GM15510 (cell line): ENCODE data around the gene ITIH1.

Experiments
- POLR2A ChIP-seq: IDR thresholded peaks from 3 replicates; pipeline ENCODE4 v1.6.1; 2011; ENCODE audit warnings: borderline replicate concordance; ENCODE audit not compliant: insufficient read length; ENCODE audit errors: extremely low read depth

Gene ITIH1, protein sequence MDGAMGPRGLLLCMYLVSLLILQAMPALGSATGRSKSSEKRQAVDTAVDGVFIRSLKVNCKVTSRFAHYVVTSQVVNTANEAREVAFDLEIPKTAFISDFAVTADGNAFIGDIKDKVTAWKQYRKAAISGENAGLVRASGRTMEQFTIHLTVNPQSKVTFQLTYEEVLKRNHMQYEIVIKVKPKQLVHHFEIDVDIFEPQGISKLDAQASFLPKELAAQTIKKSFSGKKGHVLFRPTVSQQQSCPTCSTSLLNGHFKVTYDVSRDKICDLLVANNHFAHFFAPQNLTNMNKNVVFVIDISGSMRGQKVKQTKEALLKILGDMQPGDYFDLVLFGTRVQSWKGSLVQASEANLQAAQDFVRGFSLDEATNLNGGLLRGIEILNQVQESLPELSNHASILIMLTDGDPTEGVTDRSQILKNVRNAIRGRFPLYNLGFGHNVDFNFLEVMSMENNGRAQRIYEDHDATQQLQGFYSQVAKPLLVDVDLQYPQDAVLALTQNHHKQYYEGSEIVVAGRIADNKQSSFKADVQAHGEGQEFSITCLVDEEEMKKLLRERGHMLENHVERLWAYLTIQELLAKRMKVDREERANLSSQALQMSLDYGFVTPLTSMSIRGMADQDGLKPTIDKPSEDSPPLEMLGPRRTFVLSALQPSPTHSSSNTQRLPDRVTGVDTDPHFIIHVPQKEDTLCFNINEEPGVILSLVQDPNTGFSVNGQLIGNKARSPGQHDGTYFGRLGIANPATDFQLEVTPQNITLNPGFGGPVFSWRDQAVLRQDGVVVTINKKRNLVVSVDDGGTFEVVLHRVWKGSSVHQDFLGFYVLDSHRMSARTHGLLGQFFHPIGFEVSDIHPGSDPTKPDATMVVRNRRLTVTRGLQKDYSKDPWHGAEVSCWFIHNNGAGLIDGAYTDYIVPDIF

GRCh38 chr3:52777127-52777958 lies at the start of gene ITIH1:
ITIH1 (plus strand) TSS chr3:52777599; CDS start chr3:52777616, 17 bp downstream.
- no peak for TF ChIP-seq POLR2A

- TF ChIP-seq POLR2A: no peak
Measured at GRCh38 chr3:52730681-52731080, 46.7 kb upstream of the ITIH1 start.

GRCh38 chr3:52731590-52731989 lies 45.8 kb upstream of the ITIH1 start:
- no peak for TF ChIP-seq POLR2A

DNA sequence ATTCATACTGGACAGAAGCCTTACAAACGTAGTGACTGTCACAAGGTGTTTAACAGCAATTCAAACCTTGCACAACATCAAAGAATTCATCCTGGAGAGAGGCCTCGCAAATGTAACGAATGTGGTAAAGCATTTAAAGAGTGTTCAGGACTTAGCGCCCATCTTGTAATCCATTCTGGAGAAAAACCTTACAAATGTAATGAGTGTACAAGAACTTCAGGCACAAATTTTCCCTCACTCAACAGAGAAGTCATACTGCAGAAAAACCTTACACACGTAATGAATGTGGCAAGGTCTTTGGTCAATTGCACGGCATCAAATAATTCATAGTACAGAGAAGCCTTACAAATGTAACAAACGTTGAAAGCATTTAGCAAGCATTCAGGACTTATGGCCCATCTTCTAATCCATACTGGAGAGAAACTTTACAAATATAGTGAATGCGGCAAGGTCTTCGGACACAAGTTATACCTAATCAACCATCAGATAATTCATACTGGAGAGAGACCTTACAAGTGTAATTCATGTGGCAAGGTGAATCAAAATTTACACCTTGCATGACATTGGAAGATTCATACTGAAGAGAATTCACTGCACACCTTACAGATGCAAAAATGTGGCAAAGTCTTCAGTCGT lies 44.0 kb upstream of the ITIH1 start:
- no peak for TF ChIP-seq POLR2A

- no peak for TF ChIP-seq POLR2A
Measured at GRCh38 chr3:52739730-52740129, 37.7 kb upstream of the ITIH1 start.

DNA sequence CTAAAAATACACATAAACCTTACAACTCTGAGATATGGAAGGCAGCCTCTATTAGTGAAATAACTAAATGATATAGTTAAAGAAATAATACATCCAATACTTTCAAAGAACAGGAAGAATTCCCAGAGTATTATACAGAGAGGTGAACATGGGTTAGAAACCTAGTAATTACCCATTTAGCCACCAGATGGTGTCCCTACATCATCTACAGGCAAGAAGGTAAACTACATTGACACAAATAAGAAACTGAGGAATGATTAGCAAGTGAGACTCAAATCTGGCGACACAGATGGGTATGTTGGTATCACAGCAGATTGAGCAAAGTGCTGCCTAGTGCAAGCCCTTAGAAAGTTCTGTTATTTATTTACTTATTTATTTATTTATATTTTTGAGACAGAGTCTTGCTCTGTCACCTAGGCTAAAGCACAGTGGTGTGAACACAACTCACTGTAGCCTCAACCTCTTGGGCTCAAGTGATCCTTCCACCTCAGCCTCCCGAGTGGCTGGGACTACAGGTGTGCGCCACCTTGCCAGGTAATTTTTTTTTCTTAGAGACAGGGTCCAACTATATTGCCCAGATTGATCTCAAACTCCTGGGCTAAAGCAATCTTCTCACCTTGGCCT lies 34.9 kb upstream of the ITIH1 start:
- no peak for TF ChIP-seq POLR2A

GRCh38 chr3:52743152-52743551 lies 34.2 kb upstream of the ITIH1 start:
- no peak for TF ChIP-seq POLR2A

- TF ChIP-seq POLR2A: no peak
Measured at GRCh38 chr3:52743721-52744120, 33.7 kb upstream of the ITIH1 start.

- TF ChIP-seq POLR2A: no peak
Measured at GRCh38 chr3:52752045-52752660, 25.2 kb upstream of the ITIH1 start.

DNA sequence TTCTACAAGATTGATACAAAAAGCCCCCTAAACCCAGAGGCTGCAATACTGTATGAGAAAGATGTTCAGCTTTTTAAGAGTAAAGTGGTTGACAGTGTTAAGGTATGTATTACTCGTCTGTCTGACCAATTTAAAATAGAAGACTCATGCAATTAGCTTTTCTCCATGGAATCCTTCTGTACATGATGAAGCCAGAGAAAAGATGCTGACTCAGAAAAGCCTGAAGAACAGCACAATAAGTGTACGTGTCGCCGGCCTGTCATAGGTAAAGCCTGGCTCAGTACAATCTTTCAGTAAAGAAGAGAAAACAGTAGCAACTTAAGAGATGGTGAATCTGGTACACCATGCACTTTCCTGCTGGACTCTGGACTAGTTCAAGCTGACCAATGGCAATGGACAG lies 23.0 kb upstream of the ITIH1 start:
- TF ChIP-seq POLR2A: no peak

- TF ChIP-seq POLR2A: no peak
Measured at GRCh38 chr3:52756141-52756540, 21.3 kb upstream of the ITIH1 start.

GRCh38 chr3:52763466-52763865 lies 13.9 kb upstream of the ITIH1 start:
- no peak for TF ChIP-seq POLR2A

GRCh38 chr3:52769786-52770455 lies 7.5 kb upstream of the ITIH1 start:
- TF ChIP-seq POLR2A: no peak
